ENCODE data around the gene MDH1. TPM values are rescaled to one million over a fixed set of nuclear protein-coding genes. Genes with fewer than 3 reads are reported as not detected.
"Not testable (repeated sequence)": the region's sequence is repeated elsewhere in the genome, so short reads cannot be mapped to it uniquely, and the experiment has no call there.

Gene MDH1
- total RNA-seq, 6 donors from 2014 or later = 56.6 to 121 (median 104) TPM

DNA sequence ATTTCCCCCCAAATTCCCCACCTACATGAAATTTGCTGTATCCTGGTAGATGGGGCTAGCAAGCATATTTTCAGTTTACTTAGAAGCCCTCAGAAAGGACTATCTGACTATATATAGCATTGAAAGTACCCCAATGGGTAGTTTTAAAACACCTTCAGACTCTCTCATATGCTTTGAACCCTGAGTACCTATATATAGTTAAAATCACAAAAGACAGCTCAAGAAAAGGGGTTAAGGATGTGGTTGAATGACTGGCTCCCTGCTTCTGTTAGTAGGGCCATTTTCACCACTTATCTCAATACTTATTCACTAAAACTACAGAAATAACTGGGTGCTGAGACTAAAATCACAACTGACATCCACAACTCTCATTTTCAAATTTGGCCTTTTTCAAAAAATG, 19.0 kb upstream of the MDH1 start:
- H3K9me3 ChIP-seq = peaks cover 0 to 7% (median 0%) of the 10 kb centered on the region in 4 donors
- TF ChIP-seq CTCF (IDR thresholded peaks at IDR 0.05) (no peak), POLR2A (IDR thresholded peaks at IDR 0.05) (no peak), POLR2AphosphoS5 (IDR thresholded peaks at IDR 0.05) (no peak), EP300 (IDR thresholded peaks at IDR 0.05) (no peak)
- no peak overlapping the region for H3K27ac ChIP-seq
- no peaks in the 10 kb centered on the region for H3K4me1 ChIP-seq
- ATAC-seq (ENCODE audit: low FRiP score in 2 of 2) = no peak
- H3K27me3 ChIP-seq = no peaks in the 10 kb centered on the region
- no peak for DNase-seq
- no peak overlapping the region for H3K4me3 ChIP-seq
- H3K36me3 ChIP-seq = no peaks in the 10 kb centered on the region

- DNase-seq = no peak
- Histone ChIP-seq H3K27me3 (no peaks in the 10 kb centered on the region), H3K27ac (no peak overlapping the region), H3K36me3 (no peaks in the 10 kb centered on the region), H3K9me3 (peaks cover 0 to 7% (median 0%) of the 10 kb centered on the region in 4 donors), H3K4me1 (no peaks in the 10 kb centered on the region), H3K4me3 (no peak overlapping the region)
- 63 to 72% methylated on average over 2 of the region's 2 CpGs for WGBS, 2 donors
- no peak for ATAC-seq (ENCODE audit: low FRiP score in 2 of 2)
- TF ChIP-seq POLR2AphosphoS5 (IDR thresholded peaks at IDR 0.05) = no peak
- TF ChIP-seq CTCF (IDR thresholded peaks at IDR 0.05) = no peak
- no peak for TF ChIP-seq EP300 (IDR thresholded peaks at IDR 0.05)
Measured at GRCh38 chr2:63571291-63571690, 17.5 kb upstream of the MDH1 start.

- peaks cover 0 to 7% (median 0%) of the 10 kb centered on the region in 4 donors for H3K9me3 ChIP-seq
- 86 to 92% methylated on average over 2 of the region's 2 CpGs for WGBS, 2 donors
- TF ChIP-seq POLR2A (IDR thresholded peaks at IDR 0.05) (no peak), POLR2AphosphoS5 (IDR thresholded peaks at IDR 0.05) (no peak), EP300 (IDR thresholded peaks at IDR 0.05) (no peak), CTCF (IDR thresholded peaks at IDR 0.05) (no peak)
- no peak for ATAC-seq (ENCODE audit: low FRiP score in 2 of 2)
- no peak for DNase-seq
- H3K4me3 ChIP-seq = no peak overlapping the region
- no peaks in the 10 kb centered on the region for H3K27me3 ChIP-seq
- no peaks in the 10 kb centered on the region for H3K36me3 ChIP-seq
- no peak overlapping the region for H3K27ac ChIP-seq
- H3K4me1 ChIP-seq = no peaks in the 10 kb centered on the region
Measured at GRCh38 chr2:63572001-63572400, 16.8 kb upstream of the MDH1 start.

DNA sequence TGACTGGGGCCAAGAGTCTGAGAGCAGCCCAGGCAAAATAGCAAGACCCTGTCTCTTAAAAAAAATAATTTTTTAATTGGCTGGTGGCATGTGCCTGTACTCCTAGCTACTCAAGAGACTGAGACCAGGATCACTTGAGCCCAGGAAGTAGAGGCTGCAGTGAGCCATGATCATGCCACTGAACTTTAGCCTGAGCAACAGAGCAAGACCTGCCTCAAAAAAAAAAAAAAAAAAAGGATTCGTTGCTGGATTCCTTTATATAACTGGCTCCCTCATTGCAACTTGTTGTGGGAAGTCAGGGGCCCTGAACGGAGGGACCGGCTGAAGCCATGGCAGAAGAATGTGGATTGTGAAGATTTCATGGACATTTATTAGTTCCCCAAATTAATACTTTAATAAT, 15.7 kb upstream of the MDH1 start:
- H3K27me3 ChIP-seq; ATAC-seq (ENCODE audit: low FRiP score in 2 of 2); H3K4me3 ChIP-seq; H3K27ac ChIP-seq; H3K36me3 ChIP-seq; DNase-seq; H3K4me1 ChIP-seq; H3K9me3 ChIP-seq: not testable (repeated sequence)
- 94 to 95% methylated on average over 3 of the region's 3 CpGs for WGBS, 2 donors

GRCh38 chr2:63573726-63574345, 14.9 kb upstream of the MDH1 start:
- H3K4me3 ChIP-seq; H3K27me3 ChIP-seq; DNase-seq; H3K36me3 ChIP-seq; H3K9me3 ChIP-seq; H3K4me1 ChIP-seq; ATAC-seq (ENCODE audit: low FRiP score in 2 of 2); H3K27ac ChIP-seq: not testable (repeated sequence)
- WGBS, 2 donors = 96 to 98% methylated on average over 13 of the region's 13 CpGs

- no peak for TF ChIP-seq CTCF (IDR thresholded peaks at IDR 0.05)
- Histone ChIP-seq H3K4me1 (no peaks in the 10 kb centered on the region), H3K9me3 (peaks cover 0 to 7% (median 0%) of the 10 kb centered on the region in 4 donors), H3K36me3 (no peaks in the 10 kb centered on the region), H3K27ac (no peak overlapping the region), H3K4me3 (no peak overlapping the region), H3K27me3 (no peaks in the 10 kb centered on the region)
- ATAC-seq (ENCODE audit: low FRiP score in 2 of 2) = no peak
- no peak for DNase-seq
Measured at GRCh38 chr2:63576546-63576945, 12.2 kb upstream of the MDH1 start.
